Parathyroid adenoma (tissue), 2 donors: Measurements from ENCODE around the gene NR4A2.
A peak's percentile ranks its signal among the peaks of the same experiment; 100 is the strongest.

Source experiments
- H2AFZ ChIP-seq: fragments of 300-600 bp; sonication (generic); one replicate; pipeline ENCODE4 v1.7.0; 2017; ENCODE audit warnings: antibody characterized with exemption, mild to moderate bottlenecking
- H3K27ac ChIP-seq: fragments of 300-600 bp; sonication (generic); one replicate; pipeline ENCODE4 v1.7.0; 2017
- H3K27me3 ChIP-seq: fragments of 300-600 bp; sonication (generic); one replicate; pipeline ENCODE4 v1.7.0; 2017; ENCODE audit warnings: low read length; ENCODE audit not compliant: control insufficient read depth, insufficient read depth
- H3K36me3 ChIP-seq: fragments of 300-600 bp; sonication (generic); one replicate; pipeline ENCODE4 v1.7.0; 2017; ENCODE audit warnings: low read length; ENCODE audit not compliant: control insufficient read depth, insufficient read depth
- H3K4me1 ChIP-seq: fragments of 300-600 bp; sonication (generic); one replicate; pipeline ENCODE4 v1.7.0; 2017; ENCODE audit warnings: control low read depth
- H3K4me2 ChIP-seq: fragments of 300-600 bp; sonication (generic); one replicate; pipeline ENCODE4 v1.7.0; 2017; ENCODE audit warnings: low read length
- H3K4me3 ChIP-seq: fragments of 300-600 bp; sonication (generic); one replicate; pipeline ENCODE4 v1.7.0; 2017; ENCODE audit warnings: low read depth, low read length
- H3K79me2 ChIP-seq: fragments of 300-600 bp; sonication (generic); one replicate; pipeline ENCODE4 v1.7.0; 2017; ENCODE audit warnings: control low read depth
- H3K9ac ChIP-seq: fragments of 300-600 bp; sonication (generic); one replicate; pipeline ENCODE4 v1.7.0; 2017; ENCODE audit warnings: mild to moderate bottlenecking
- H3K9me3 ChIP-seq: fragments of 300-600 bp; sonication (generic); one replicate; pipeline ENCODE4 v1.7.0; 2017; ENCODE audit warnings: low read length; ENCODE audit not compliant: control insufficient read depth
- TF ChIP-seq, protein P1 (sequence below): fragments of 300-600 bp; sonication (generic); IDR thresholded peaks from one replicate; pipeline ENCODE4 v1.7.0; 2017; ENCODE audit warnings: antibody characterized with exemption, mild to moderate bottlenecking
- donor health status: primary hyperparathyroidism.

Gene NR4A2

DNA sequence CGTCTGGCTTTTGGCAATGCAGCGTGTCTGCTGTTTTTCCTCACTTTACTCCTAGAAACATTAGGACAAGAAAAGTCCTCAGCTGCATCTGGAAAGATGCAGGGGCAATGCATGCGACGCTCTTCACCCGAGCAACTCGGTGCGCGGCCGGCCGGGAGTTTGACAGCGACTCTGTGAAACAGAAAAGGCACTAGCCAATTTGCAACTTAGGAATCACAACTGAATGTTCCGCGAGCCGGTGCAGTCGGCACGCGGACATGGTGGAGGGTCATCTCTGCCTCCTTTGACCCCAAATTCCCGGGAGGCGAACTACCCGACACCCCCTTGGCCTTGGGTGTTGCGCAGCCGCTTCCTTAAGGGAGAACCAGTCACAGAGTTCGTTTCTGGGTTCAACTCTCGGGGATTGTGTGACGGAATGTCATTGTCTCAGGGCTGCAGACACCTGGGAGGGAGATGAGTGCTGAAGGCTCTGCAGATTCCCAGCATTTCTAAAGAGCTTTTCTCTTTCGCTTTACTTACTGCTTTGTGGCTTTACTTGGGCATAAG, 9.8 kb downstream of the NR4A2 start:
- Histone ChIP-seq H2AFZ (no peak overlapping the region), H3K36me3 (no peaks in the 10 kb centered on the region), H3K4me3 (no peak overlapping the region), H3K4me1 (no peaks in the 10 kb centered on the region), H3K9me3 (no peaks in the 10 kb centered on the region), H3K27me3 (no peaks in the 10 kb centered on the region), H3K27ac (no peak overlapping the region), H3K4me2 (no peak overlapping the region), H3K79me2 (no peaks in the 10 kb centered on the region), H3K9ac (no peak overlapping the region)
- TF ChIP-seq, protein P1, sequence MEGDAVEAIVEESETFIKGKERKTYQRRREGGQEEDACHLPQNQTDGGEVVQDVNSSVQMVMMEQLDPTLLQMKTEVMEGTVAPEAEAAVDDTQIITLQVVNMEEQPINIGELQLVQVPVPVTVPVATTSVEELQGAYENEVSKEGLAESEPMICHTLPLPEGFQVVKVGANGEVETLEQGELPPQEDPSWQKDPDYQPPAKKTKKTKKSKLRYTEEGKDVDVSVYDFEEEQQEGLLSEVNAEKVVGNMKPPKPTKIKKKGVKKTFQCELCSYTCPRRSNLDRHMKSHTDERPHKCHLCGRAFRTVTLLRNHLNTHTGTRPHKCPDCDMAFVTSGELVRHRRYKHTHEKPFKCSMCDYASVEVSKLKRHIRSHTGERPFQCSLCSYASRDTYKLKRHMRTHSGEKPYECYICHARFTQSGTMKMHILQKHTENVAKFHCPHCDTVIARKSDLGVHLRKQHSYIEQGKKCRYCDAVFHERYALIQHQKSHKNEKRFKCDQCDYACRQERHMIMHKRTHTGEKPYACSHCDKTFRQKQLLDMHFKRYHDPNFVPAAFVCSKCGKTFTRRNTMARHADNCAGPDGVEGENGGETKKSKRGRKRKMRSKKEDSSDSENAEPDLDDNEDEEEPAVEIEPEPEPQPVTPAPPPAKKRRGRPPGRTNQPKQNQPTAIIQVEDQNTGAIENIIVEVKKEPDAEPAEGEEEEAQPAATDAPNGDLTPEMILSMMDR, result no peak

DNA sequence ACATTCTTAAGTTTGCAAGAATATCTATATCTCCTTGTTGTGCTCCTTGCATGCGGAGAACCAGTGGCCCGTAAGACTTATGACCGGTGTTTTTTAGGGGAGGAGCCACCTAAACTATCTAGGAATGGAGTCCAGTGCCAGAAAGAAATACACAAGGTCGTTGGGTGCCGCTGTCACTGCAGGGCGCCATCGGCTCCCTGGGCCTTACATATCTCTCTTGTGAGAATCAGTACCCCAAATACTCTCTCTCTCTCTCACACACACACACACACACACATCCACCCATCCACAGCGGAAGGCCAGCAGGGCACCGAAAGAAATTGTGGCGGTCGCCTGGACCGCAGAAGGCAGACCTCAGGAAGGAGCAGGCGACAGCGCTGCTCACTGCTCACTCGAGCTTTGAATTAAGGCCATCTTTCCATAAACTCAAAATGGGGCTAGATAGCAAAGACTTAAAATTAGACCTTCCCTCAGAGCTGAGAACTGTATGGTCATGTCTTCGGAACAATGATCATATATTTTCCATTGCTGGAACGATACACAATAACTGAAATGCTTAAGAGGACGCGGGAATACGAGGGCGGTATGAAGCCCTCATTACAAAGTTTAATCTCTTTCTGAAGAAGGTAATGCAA, 10.4 kb downstream of the NR4A2 start:
- H3K4me3 ChIP-seq, result no peak overlapping the region
- TF ChIP-seq, protein P1, result no peak
- no peak overlapping the region for H2AFZ ChIP-seq
- no peak overlapping the region for H3K9ac ChIP-seq
- H3K4me2 ChIP-seq, result no peak overlapping the region
- H3K9me3 ChIP-seq, result no peaks in the 10 kb centered on the region
- no peaks in the 10 kb centered on the region for H3K79me2 ChIP-seq
- no peaks in the 10 kb centered on the region for H3K36me3 ChIP-seq
- H3K4me1 ChIP-seq, result no peaks in the 10 kb centered on the region
- no peaks in the 10 kb centered on the region for H3K27me3 ChIP-seq
- H3K27ac ChIP-seq, result no peak overlapping the region

DNA sequence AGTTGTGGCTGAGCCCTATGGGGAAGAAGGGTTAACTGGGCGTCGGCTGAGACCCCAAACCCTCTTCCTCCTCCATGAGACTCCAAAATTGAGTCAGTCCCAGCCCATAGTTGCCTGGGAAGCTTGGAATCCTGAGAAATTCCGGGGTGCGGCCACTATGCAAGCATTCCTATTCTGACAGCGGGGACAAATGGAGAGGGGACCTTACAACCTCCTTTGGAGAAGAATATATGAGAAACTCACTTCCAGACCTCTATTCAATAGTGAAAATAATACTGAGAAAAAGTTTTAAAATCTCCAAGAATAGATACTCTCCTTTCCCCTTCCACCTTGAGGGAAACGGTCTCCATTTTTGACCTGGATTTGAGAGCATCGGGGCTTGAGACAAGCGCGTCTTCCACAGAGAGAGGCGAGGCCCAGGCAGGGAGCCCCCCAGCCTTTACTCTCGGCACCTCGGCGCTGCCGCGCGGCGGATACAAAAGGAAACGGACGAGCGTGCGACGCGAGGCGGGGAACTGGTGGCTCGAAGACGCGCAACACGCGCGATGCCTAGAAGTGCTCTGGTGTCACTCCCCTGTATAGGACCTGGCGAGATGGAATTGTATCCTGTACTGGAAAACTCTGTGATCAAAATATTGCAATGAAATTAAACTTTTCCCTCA, 11.1 kb downstream of the NR4A2 start:
- Histone ChIP-seq H3K9me3 (no peaks in the 10 kb centered on the region), H3K79me2 (no peaks in the 10 kb centered on the region), H3K27ac (no peak overlapping the region), H3K4me1 (no peaks in the 10 kb centered on the region), H2AFZ (peak overlapping the region; percentile 17), H3K9ac (no peak overlapping the region), H3K4me3 (peak overlapping the region; percentile 58), H3K27me3 (no peaks in the 10 kb centered on the region), H3K36me3 (no peaks in the 10 kb centered on the region), H3K4me2 (peak overlapping the region; percentile 90)
- TF ChIP-seq, protein P1, result no peak

DNA sequence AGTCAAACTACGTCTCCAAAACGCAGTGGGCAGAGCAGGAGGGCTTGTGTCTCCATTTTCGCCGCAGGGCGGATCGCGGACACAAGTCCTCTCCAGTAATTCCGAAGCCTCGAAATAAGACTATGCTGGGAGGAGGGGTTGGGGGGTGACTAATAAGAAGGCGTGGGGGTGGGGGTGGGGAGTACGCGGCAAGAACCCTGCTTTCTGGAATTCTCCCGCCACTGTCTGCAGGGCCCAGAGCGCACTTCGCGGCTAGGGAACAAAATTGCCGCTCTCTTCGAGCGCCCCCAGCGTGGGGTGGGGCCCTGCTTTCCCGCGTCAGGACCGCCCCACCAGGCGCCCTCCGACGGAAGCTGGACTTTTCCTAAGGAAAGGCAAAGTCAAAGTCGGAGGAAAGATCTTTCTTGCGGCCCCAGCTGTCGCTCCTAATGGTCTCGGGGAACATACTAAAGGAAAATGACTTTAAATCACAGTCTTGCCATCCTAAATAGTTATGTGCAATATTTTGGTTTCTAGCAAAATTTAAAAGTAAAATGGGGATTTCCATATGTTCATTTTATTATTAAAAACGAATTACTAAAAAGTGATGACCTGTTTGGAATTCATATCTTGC, 11.9 kb downstream of the NR4A2 start:
- no peaks in the 10 kb centered on the region for H3K4me1 ChIP-seq
- H3K4me3 ChIP-seq, result peak overlapping the region; percentile 58
- no peak overlapping the region for H3K27ac ChIP-seq
- H2AFZ ChIP-seq, result peak overlapping the region; percentile 47
- no peaks in the 10 kb centered on the region for H3K27me3 ChIP-seq
- no peaks in the 10 kb centered on the region for H3K36me3 ChIP-seq
- TF ChIP-seq, protein P1, result no peak
- H3K9ac ChIP-seq, result no peak overlapping the region
- H3K9me3 ChIP-seq, result no peaks in the 10 kb centered on the region
- no peaks in the 10 kb centered on the region for H3K79me2 ChIP-seq
- peak overlapping the region; percentile 90 for H3K4me2 ChIP-seq
